ENCODE measurements around the gene LDHAL6B.

The LDHAL6B gene

GRCh38 chr15:59243622-59244021, 37.0 kb downstream of the LDHAL6B start:
- Histone ChIP-seq H3K4me3 (no peak overlapping the region), H3K36me3 (peaks cover 0 to 4% (median 0%) of the 10 kb centered on the region in 3 donors), H3K4me1 (peaks cover 0 to 29% (median 13%) of the 10 kb centered on the region in 4 donors), H3K27me3 (no peaks in the 10 kb centered on the region), H3K27ac (no peak overlapping the region), H3K9me3 (no peaks in the 10 kb centered on the region)
- no peak for TF ChIP-seq CTCF (IDR thresholded peaks at IDR 0.05)
- intact Hi-C loops (cut with DNase I; ENCODE audit: low total_unique reads), result loop anchor here (10.0 kb wide), 1 partner anchor 121 kb away; no protein-coding TSS in a partner anchor
- no peak for DNase-seq

GRCh38 chr15:59244337-59244736, 37.7 kb downstream of the LDHAL6B start:
- no peaks in the 10 kb centered on the region for H3K27me3 ChIP-seq
- no peaks in the 10 kb centered on the region for H3K9me3 ChIP-seq
- peaks cover 0 to 29% (median 13%) of the 10 kb centered on the region in 4 donors for H3K4me1 ChIP-seq
- DNase-seq, result no peak
- H3K27ac ChIP-seq, result no peak overlapping the region
- H3K36me3 ChIP-seq, result peaks cover 0 to 4% (median 0%) of the 10 kb centered on the region in 3 donors
- H3K4me3 ChIP-seq, result no peak overlapping the region
- no peak for TF ChIP-seq CTCF (IDR thresholded peaks at IDR 0.05)
- intact Hi-C loops (cut with DNase I; ENCODE audit: low total_unique reads), result loop anchor here (10.0 kb wide), 1 partner anchor 120 kb away; no protein-coding TSS in a partner anchor

GRCh38 chr15:59245559-59245958, 38.9 kb downstream of the LDHAL6B start:
- Histone ChIP-seq H3K9me3 (no peaks in the 10 kb centered on the region), H3K4me1 (peaks cover 0 to 18% (median 3%) of the 10 kb centered on the region in 4 donors), H3K27ac (no peak overlapping the region), H3K4me3 (no peak overlapping the region), H3K36me3 (peaks cover 0 to 12% (median 0%) of the 10 kb centered on the region in 3 donors), H3K27me3 (no peaks in the 10 kb centered on the region)
- no peak for TF ChIP-seq CTCF (IDR thresholded peaks at IDR 0.05)
- intact Hi-C loops (cut with DNase I; ENCODE audit: low total_unique reads), result loop anchor here (10.0 kb wide), 1 partner anchor 119 kb away; no protein-coding TSS in a partner anchor
- no peak for DNase-seq

- H3K27ac ChIP-seq, result no peak overlapping the region
- intact Hi-C loops (cut with DNase I; ENCODE audit: low total_unique reads), result loop anchor here (10.0 kb wide), 1 partner anchor 117 kb away; no protein-coding TSS in a partner anchor
Observed at GRCh38 chr15:59247364-59247763, 40.7 kb downstream of the LDHAL6B start.

GRCh38 chr15:59249816-59250215, 43.2 kb downstream of the LDHAL6B start:
- peaks cover 0 to 6% (median 0%) of the 10 kb centered on the region in 4 donors for H3K4me1 ChIP-seq
- no peak for DNase-seq
- no peak overlapping the region for H3K27ac ChIP-seq
- no peak for TF ChIP-seq CTCF (IDR thresholded peaks at IDR 0.05)
- no peaks in the 10 kb centered on the region for H3K27me3 ChIP-seq
- intact Hi-C loops (cut with DNase I; ENCODE audit: low total_unique reads), result loop anchor here (10.0 kb wide), 2 partner anchors 115 to 245 kb away; no protein-coding TSS in a partner anchor
- no peak overlapping the region for H3K4me3 ChIP-seq
- H3K9me3 ChIP-seq, result no peaks in the 10 kb centered on the region
- H3K36me3 ChIP-seq, result peaks cover 7 to 17% (median 8%) of the 10 kb centered on the region in 3 donors

More at GRCh38 chr15:59247364-59247763, 40.7 kb downstream of the LDHAL6B start:
- TF ChIP-seq CTCF (IDR thresholded peaks at IDR 0.05), result peak; percentile 55 to 57
- DNase-seq, result peak; percentile 55 to 72
- H3K36me3 ChIP-seq, result peaks cover 0 to 12% (median 0%) of the 10 kb centered on the region in 3 donors
- H3K4me3 ChIP-seq, result no peak overlapping the region
- peaks cover 0 to 6% (median 0%) of the 10 kb centered on the region in 4 donors for H3K4me1 ChIP-seq
- no peaks in the 10 kb centered on the region for H3K9me3 ChIP-seq
- no peaks in the 10 kb centered on the region for H3K27me3 ChIP-seq
